Measurements from ENCODE around the gene ARL2.

- TF ChIP-seq CTCF (IDR thresholded peaks at IDR 0.05; ENCODE audit: low read length) (no peak), EZH2 (IDR thresholded peaks at IDR 0.05; ENCODE audit: borderline replicate concordance, low read length) (no peak)
Measured at GRCh38 chr11:65016705-65017104, 2.7 kb downstream of the ARL2 start.
